GM12891 (cell line): Measurements from ENCODE around the gene XRCC6.

Experiments used
- POLR2A ChIP-seq: IDR thresholded peaks from 2 replicates; pipeline ENCODE4 v1.6.1; 2011; ENCODE audit warnings: low read depth, low read length, control low read depth
- POLR2AphosphoS5 ChIP-seq: IDR thresholded peaks from 2 replicates; pipeline ENCODE4 v1.6.1; 2011; ENCODE audit warnings: low read depth, low read length, control low read depth
- SPI1 ChIP-seq: IDR thresholded peaks from 2 replicates; pipeline ENCODE4 v1.6.1; 2011; ENCODE audit warnings: low read depth, low read length, control low read depth
- TAF1 ChIP-seq: IDR thresholded peaks from 2 replicates; pipeline ENCODE4 v1.6.1; 2011; ENCODE audit warnings: low read depth, low read length, control low read depth

DNA sequence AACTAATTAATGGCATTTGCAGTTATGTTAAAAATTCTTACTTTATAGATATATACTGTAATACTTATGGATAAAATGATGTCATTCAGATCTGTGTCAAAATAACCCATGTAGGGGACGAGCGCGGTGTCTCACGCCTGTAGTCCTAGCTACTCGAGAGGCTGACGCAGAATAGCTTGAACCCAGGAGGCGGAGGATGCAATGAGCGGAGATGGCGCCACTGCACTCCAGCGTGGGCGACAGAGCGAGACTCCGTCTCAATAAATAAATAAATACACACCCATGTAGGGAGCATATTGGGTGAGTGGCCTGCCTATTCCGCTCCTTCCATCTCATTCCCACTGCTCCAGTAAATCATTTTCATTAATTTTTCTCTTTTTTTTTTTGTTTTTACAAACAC lies 60.5 kb downstream of the XRCC6 start:
- TF ChIP-seq POLR2A (no peak), POLR2AphosphoS5 (no peak), TAF1 (no peak), SPI1 (no peak)
